Fibroblast of villous mesenchyme (primary cell): ENCODE data around the gene HEXB. TPM values are rescaled to one million over a fixed set of nuclear protein-coding genes. Genes with fewer than 3 reads are reported as not detected.
"Not testable (repeated sequence)": the region's sequence is repeated elsewhere in the genome, so short reads cannot be mapped to it uniquely, and the experiment has no call there.

Experiments used
- DNase-seq: peaks from one replicate; pipeline ENCODE4 v3.0.0-alpha.2; 2010; ENCODE audit warnings: low read depth
- H3K4me3 ChIP-seq: 2 replicates; pipeline ENCODE4 v1.5.1; 2011; ENCODE audit warnings: low read depth, mild to moderate bottlenecking, low read length
- CTCF ChIP-seq: IDR thresholded peaks from 2 replicates; pipeline ENCODE4 v1.5.1; 2012; ENCODE audit warnings: low read depth, mild to moderate bottlenecking, low read length; ENCODE audit not compliant: insufficient read depth
- total RNA-seq: library from RNA; depleted of rRNA; stranded (reverse); fragments of >200 nt; gene quantifications from 2 replicates; pipeline ENCODE4 v1.2.3, GENCODE V29; 2012

Gene HEXB
- total RNA-seq, 1 donor = 187 TPM

DNA sequence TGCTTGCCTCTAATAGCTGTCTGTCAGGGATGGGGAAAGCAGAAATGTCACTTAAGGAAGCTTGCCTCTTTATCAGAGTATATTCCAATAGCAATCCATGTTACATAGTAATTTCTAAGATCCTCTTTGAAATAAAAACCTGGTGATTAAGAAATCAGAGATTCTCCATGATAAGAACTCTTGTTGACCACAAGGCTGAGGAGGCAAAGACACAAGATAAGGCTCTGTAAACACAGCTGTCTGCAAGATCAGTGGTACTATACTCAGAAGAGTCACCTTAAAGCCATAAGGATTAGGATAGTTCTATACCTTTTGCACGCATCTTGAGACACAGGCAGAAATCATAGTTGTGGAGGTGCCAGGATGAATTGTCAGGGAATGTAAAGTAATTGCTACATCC is 40.3 kb downstream of the HEXB start:
- no peak overlapping the region for H3K4me3 ChIP-seq
- TF ChIP-seq CTCF = no peak
- peak; percentile 70 for DNase-seq

DNA sequence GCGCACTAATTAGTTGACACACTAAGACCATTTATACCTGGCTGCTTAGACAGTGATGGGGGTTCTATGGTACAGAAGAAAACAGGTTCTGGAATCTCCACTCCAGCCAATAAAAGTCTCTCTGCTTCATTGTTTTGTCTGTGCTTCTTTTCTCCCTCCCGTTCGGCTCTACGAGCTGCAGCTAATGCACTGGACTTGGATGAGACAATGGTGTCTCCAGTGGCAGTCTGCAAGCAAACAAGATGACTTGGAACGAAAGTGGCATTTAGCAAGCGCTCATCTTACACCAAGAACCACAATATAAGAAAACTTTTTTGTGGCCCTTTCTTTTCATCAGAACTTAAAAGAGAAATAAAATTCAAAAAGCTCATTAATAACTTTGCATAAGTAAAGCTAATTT is 51.7 kb downstream of the HEXB start:
- DNase-seq = no peak
- TF ChIP-seq CTCF = no peak
- no peak overlapping the region for H3K4me3 ChIP-seq

- peak; percentile 17 for DNase-seq
- TF ChIP-seq CTCF = no peak
- H3K4me3 ChIP-seq = no peak overlapping the region
These were observed 53.4 kb downstream of the HEXB start for GRCh38 chr5:74738406-74738805.

- DNase-seq, H3K4me3 ChIP-seq: not testable (repeated sequence)
These were observed 63.7 kb downstream of the HEXB start for GRCh38 chr5:74748742-74749141.

- no peak overlapping the region for H3K4me3 ChIP-seq
- no peak for TF ChIP-seq CTCF
- no peak for DNase-seq
These were observed 76.2 kb downstream of the HEXB start for GRCh38 chr5:74761241-74761640.

GRCh38 chr5:74762599-74762998 is 77.6 kb downstream of the HEXB start:
- peak; percentile 64 for DNase-seq
- no peak overlapping the region for H3K4me3 ChIP-seq
- no peak for TF ChIP-seq CTCF

DNA sequence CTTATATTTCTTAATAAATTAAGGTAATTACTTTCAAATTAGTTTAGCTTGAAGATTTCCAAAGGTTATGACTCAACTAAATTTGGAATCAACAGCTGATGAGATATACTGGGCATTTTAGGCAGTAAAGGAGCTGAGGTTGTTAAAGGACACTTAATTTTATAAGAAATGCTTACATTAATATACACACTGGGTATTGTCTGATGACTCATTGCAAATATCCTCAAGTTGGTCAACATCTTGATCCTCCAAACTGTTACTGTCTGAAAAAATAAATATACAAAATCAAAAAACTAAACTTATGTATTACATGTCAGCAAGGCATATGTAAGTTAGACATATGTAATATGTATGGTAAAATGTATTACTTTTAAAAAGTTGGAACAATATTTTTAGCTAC is 78.5 kb downstream of the HEXB start:
- TF ChIP-seq CTCF = no peak
- DNase-seq = peak; percentile 12
- H3K4me3 ChIP-seq = no peak overlapping the region
